ENCODE data around the gene MRPL28.
A peak's percentile ranks its signal among the peaks of the same experiment; 100 is the strongest.
"Not testable (repeated sequence)": the region's sequence is repeated elsewhere in the genome, so short reads cannot be mapped to it uniquely, and the experiment has no call there.

The MRPL28 gene

GRCh38 chr16:370443-370842 is at the start of gene MRPL28:
TSS of gene MRPL28 (minus strand) at chr16:370538. CDS start at chr16:370218, 320 bp downstream.
- no peaks in the 10 kb centered on the region for H3K9me3 Mint-ChIP-seq (ENCODE audit: low read depth)
- H3K4me3 Mint-ChIP-seq = peak within 1 kb of the TSS; percentile 86
- H3K27ac Mint-ChIP-seq = peak within 1 kb of the TSS; percentile 97
- H3K4me1 Mint-ChIP-seq (ENCODE audit: low read depth) = peaks cover 15% of the 10 kb centered on the region
- no peaks in the 10 kb centered on the region for H3K27me3 Mint-ChIP-seq
- no peaks in the 10 kb centered on the region for H3K36me3 Mint-ChIP-seq

GRCh38 chr16:415170-415498 is 44.8 kb upstream of the MRPL28 start:
- not testable (repeated sequence) for H3K4me1 Mint-ChIP-seq (ENCODE audit: low read depth); H3K9me3 Mint-ChIP-seq (ENCODE audit: low read depth); H3K27me3 Mint-ChIP-seq; H3K27ac Mint-ChIP-seq; H3K4me3 Mint-ChIP-seq; H3K36me3 Mint-ChIP-seq

- H3K4me1 Mint-ChIP-seq (ENCODE audit: low read depth) = no peaks in the 10 kb centered on the region
- H3K27me3 Mint-ChIP-seq = no peaks in the 10 kb centered on the region
- no peak overlapping the region for H3K4me3 Mint-ChIP-seq
- no peak overlapping the region for H3K27ac Mint-ChIP-seq
- no peaks in the 10 kb centered on the region for H3K9me3 Mint-ChIP-seq (ENCODE audit: low read depth)
- no peaks in the 10 kb centered on the region for H3K36me3 Mint-ChIP-seq
Measured at GRCh38 chr16:414395-415169, 44.2 kb upstream of the MRPL28 start.

DNA sequence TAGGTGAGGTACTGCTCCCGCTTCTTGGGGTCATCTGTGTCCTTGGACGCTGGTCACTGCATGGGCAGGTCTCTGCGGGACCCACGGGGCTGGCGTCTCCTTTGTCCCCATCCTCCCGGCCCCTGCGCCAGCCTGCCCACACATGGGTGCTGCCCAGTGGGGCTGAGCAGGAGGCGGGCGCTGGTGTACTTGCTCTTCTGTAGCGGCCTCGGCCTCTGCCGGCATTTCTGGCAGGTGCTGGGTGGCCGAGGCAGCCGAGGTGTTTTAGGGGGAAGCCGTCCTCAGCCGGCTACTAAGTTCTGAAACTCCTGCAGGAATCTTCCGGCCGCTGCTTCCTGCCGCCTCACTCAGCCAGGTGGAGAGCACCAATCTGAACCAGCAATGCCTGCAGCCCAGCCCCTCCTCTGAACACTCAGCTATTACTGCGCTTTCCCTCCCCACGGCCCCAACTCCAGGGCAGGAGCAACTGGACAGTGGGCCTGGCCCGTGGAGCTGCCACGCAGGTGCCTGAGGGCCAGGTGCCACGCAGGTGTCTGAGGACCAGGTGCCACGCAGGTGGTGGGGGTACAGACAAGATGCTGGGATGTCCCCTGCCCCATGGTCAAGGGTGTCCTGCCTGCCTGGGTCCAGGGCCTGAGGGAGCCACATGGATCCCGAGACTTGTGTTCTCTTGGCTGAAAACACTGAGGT is 41.4 kb upstream of the MRPL28 start:
- Mint-ChIP-seq H3K4me1 (ENCODE audit: low read depth) (no peaks in the 10 kb centered on the region), H3K27ac (no peak overlapping the region), H3K27me3 (no peaks in the 10 kb centered on the region), H3K4me3 (no peak overlapping the region), H3K36me3 (no peaks in the 10 kb centered on the region), H3K9me3 (ENCODE audit: low read depth) (no peaks in the 10 kb centered on the region)

- no peak overlapping the region for H3K4me3 Mint-ChIP-seq
- no peaks in the 10 kb centered on the region for H3K4me1 Mint-ChIP-seq (ENCODE audit: low read depth)
- no peaks in the 10 kb centered on the region for H3K27me3 Mint-ChIP-seq
Measured at GRCh38 chr16:410516-411178, 40.3 kb upstream of the MRPL28 start.

DNA sequence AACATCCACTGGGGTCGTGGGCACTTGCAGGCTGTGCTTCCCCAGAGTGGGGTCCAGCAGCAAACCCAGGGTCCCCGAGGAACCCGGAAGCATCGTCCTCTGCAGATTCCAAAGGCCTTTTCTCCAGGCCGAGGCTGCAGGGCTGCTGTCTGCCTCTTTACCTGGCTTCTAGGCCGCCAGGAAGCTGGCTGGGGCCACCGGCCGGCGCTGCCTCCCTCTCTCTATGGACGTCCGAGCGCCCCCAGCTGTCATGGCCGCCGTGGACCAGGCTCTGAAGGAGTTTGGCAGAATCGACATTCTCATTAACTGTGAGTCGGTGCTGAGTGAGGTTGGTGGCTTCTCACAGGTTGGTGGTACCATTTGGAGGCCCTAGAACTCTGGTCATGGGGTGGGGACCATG is 36.9 kb upstream of the MRPL28 start:
- no peaks in the 10 kb centered on the region for H3K36me3 Mint-ChIP-seq
- no peaks in the 10 kb centered on the region for H3K4me1 Mint-ChIP-seq (ENCODE audit: low read depth)
- H3K4me3 Mint-ChIP-seq = no peak overlapping the region

More at GRCh38 chr16:410516-411178, 40.3 kb upstream of the MRPL28 start:
- no peak overlapping the region for H3K27ac Mint-ChIP-seq
- H3K36me3 Mint-ChIP-seq = no peaks in the 10 kb centered on the region
- no peaks in the 10 kb centered on the region for H3K9me3 Mint-ChIP-seq (ENCODE audit: low read depth)

GRCh38 chr16:405548-406506 is 35.5 kb upstream of the MRPL28 start:
- Mint-ChIP-seq H3K4me3 (no peak overlapping the region), H3K27me3 (no peaks in the 10 kb centered on the region), H3K4me1 (ENCODE audit: low read depth) (no peaks in the 10 kb centered on the region), H3K27ac (no peak overlapping the region), H3K36me3 (no peaks in the 10 kb centered on the region), H3K9me3 (ENCODE audit: low read depth) (no peaks in the 10 kb centered on the region)

More for the DNA sequence above, 36.9 kb upstream of the MRPL28 start:
- Mint-ChIP-seq H3K9me3 (ENCODE audit: low read depth) (no peaks in the 10 kb centered on the region), H3K27me3 (no peaks in the 10 kb centered on the region), H3K27ac (no peak overlapping the region)

DNA sequence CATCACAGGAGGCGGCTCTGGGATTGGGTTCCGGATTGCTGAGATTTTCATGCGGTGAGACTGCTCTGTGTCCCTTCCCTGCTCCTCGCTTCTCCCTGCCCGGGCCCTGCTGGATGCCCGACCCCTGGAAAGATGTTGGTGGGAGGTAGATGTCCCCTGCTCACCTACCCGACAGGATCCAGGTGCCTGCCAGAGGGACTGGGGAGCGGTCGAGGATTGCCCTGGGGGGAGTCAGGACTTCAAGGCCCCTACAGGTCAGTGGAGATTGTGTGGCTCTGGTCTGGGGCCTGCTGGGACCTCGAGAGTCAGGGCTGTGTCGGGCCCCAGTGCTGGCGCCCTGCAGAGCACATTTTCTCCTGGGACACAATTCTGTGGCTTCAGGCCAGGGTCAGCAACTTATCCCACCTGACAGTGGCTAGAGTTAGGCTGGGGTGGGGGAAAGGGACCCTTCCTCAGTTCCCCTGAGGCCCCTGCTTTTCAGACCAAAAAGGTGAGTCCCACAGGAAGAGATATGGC is 34.7 kb upstream of the MRPL28 start:
- H3K9me3 Mint-ChIP-seq (ENCODE audit: low read depth) = no peaks in the 10 kb centered on the region
- H3K4me3 Mint-ChIP-seq = no peak overlapping the region
- no peaks in the 10 kb centered on the region for H3K27me3 Mint-ChIP-seq
- peaks cover 7% of the 10 kb centered on the region for H3K4me1 Mint-ChIP-seq (ENCODE audit: low read depth)
- H3K27ac Mint-ChIP-seq = no peak overlapping the region
- H3K36me3 Mint-ChIP-seq = no peaks in the 10 kb centered on the region

GRCh38 chr16:401468-402348 is 31.4 kb upstream of the MRPL28 start, which contains the start of gene DECR2:
TSS of gene DECR2 (plus strand) at chr16:401885. CDS start at chr16:401964, 79 bp downstream.
- no peaks in the 10 kb centered on the region for H3K36me3 Mint-ChIP-seq

DNA sequence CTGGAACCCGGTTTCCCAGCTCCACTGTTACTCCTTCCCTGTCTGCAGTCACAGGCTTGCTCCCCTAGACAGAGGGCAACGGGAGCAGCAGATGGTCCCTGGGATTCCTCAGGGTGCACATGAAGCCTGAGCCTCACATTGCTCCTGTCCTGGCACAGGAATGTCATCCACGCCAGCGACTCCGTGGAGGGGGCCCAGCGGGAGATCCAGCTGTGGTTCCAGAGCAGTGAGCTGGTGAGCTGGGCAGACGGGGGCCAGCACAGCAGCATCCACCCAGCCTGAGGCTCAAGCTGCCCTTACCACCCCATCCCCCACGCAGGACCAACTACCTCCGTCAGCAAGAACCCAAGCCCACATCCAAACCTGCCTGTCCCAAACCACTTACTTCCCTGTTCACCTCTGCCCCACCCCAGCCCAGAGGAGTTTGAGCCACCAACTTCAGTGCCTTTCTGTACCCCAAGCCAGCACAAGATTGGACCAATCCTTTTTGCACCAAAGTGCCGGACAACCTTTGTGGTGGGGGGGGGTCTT is 29.8 kb upstream of the MRPL28 start:
- peaks cover 20% of the 10 kb centered on the region for H3K4me1 Mint-ChIP-seq (ENCODE audit: low read depth)
- H3K27ac Mint-ChIP-seq = peak overlapping the region; percentile 80
- peak overlapping the region; percentile 87 for H3K4me3 Mint-ChIP-seq
- no peaks in the 10 kb centered on the region for H3K27me3 Mint-ChIP-seq
- no peaks in the 10 kb centered on the region for H3K9me3 Mint-ChIP-seq (ENCODE audit: low read depth)
- no peaks in the 10 kb centered on the region for H3K36me3 Mint-ChIP-seq

More at GRCh38 chr16:401468-402348, 31.4 kb upstream of the MRPL28 start, which contains the start of gene DECR2:
- Mint-ChIP-seq H3K4me3 (peak within 1 kb of the TSS; percentile 87), H3K4me1 (ENCODE audit: low read depth) (peaks cover 13% of the 10 kb centered on the region), H3K9me3 (ENCODE audit: low read depth) (no peaks in the 10 kb centered on the region), H3K27ac (peak within 1 kb of the TSS; percentile 80), H3K27me3 (no peaks in the 10 kb centered on the region)

DNA sequence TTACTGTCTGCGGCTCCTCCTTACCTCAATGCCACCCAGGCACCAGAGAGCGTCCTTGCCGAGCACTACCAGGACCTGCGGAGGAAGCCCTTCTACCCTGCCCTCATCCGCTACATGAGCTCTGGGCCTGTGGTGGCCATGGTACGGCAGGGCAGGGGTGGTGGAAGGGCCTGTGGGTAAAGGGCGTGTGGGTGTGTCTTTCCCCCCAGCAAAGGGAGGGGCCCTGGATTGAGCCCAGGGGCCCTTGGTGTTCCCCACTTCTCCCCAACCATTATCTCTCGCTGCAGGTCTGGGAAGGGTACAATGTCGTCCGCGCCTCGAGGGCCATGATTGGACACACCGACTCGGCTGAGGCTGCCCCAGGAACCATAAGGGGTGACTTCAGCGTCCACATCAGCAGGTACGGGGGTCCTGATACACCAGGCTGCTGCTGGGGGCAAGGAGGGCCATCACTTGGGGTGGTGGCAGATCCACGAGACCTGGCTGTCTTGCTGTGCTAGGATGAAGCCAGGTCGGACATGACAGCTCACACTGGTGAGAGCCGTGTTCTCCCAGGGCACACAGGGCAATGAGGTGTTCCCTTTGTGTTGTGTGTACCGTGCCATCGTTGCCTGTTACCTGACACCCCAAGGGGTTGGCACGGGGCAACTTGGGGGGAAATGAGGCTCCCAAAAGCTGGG is 29.1 kb upstream of the MRPL28 start:
- Mint-ChIP-seq H3K9me3 (ENCODE audit: low read depth) (no peaks in the 10 kb centered on the region), H3K27ac (no peak overlapping the region), H3K27me3 (no peaks in the 10 kb centered on the region), H3K4me3 (peak overlapping the region; percentile 17), H3K36me3 (no peaks in the 10 kb centered on the region), H3K4me1 (ENCODE audit: low read depth) (peaks cover 20% of the 10 kb centered on the region)

DNA sequence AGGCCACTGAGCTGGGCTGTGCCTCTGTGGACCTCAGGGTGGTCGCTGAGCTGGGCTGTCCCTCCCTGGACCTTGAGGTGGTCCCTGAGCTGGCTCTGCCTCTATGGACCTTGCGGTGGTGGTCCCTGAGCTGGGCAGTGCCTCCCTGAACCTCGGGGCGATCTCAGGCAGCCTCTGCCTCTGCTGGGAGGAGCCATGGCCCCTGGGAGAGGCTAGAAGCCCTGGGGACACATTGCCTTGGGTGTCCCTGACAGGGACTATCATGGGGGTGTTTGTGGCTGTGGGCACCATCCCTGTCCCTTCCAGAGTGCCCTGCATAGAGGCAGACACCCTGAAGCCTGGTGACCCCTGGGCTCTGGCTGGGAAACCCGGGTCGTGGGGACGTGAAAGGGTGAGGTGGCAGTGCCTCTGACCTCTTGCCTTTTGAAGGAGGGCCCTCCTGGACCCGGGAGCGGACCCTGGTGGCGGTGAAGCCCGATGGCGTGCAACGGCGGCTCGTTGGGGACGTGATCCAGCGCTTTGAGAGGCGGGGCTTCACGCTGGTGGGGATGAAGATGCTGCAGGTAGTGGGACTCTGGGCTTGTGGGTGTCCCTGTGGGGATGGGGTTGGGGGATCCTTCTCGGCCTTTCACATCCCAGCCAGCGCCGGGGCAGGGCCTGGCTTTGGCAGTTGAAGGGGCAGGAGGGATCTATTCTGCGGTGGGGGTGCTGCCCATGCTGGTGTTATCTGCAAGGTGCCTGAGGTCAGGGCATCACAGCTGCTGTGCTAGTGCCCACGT is 28.4 kb upstream of the MRPL28 start:
- H3K27ac Mint-ChIP-seq = no peak overlapping the region
- H3K4me3 Mint-ChIP-seq = peak overlapping the region; percentile 64
- no peaks in the 10 kb centered on the region for H3K36me3 Mint-ChIP-seq
- H3K4me1 Mint-ChIP-seq (ENCODE audit: low read depth) = peaks cover 20% of the 10 kb centered on the region
- H3K9me3 Mint-ChIP-seq (ENCODE audit: low read depth) = no peaks in the 10 kb centered on the region
- H3K27me3 Mint-ChIP-seq = no peaks in the 10 kb centered on the region
